Transverse colon (tissue), 4 donors: ENCODE data around the gene SLC6A16. TPM values are rescaled to one million over a fixed set of nuclear protein-coding genes. Genes with fewer than 3 reads are reported as not detected.
"Not testable (repeated sequence)": the region's sequence is repeated elsewhere in the genome, so short reads cannot be mapped to it uniquely, and the experiment has no call there.

Experiments
- DNase-seq: peaks from one replicate; pipeline ENCODE4 v3.0.0-alpha.2; 2019
- H3K27ac ChIP-seq, 4 donors: fragments of 200-600 bp; sonication (generic); 2 replicates each; pipeline ENCODE4 v1.5.1; 2016 to 2018; ENCODE audit warnings: inconsistent platforms in 4 of 4
- H3K27me3 ChIP-seq: fragments of 200-600 bp; sonication (generic); 2 replicates; pipeline ENCODE4 v1.5.1; 2017; ENCODE audit warnings: inconsistent platforms
- H3K36me3 ChIP-seq, 4 donors: fragments of 200-600 bp; sonication (generic); 2 replicates each; pipeline ENCODE4 v1.5.1; 2017 to 2019; ENCODE audit warnings: inconsistent platforms in 4 of 4
- H3K4me1 ChIP-seq, 4 donors: fragments of 200-600 bp; sonication (generic); 2 replicates each; pipeline ENCODE4 v1.5.1; 2017 to 2020; ENCODE audit warnings: inconsistent platforms in 4 of 4
- H3K4me3 ChIP-seq, 4 donors: fragments of 200-600 bp; sonication (generic); 1 replicate in 1 of 4; 2 replicates in 3 of 4; pipeline versions ENCODE4 v1.5.1 to v1.6.1; 2017 to 2019; ENCODE audit warnings: inconsistent platforms in 4 of 4
- H3K9me3 ChIP-seq, 2 donors: fragments of 200-600 bp; sonication (generic); 2 replicates each; pipeline ENCODE4 v1.5.1; 2017 to 2019; ENCODE audit warnings: inconsistent platforms in 2 of 2
- EP300 ChIP-seq: sonication (generic); formaldehyde crosslinking; IDR thresholded peaks from one replicate; pipeline ENCODE4 v1.6.1; 2017; ENCODE audit warnings: antibody characterized with exemption, low read depth
- POLR2A ChIP-seq: fragments of 450-650 bp; IDR thresholded peaks from one replicate; pipeline ENCODE4 v1.6.1; 2016; ENCODE audit warnings: antibody characterized with exemption, mild to moderate bottlenecking, moderate library complexity
- POLR2AphosphoS5 ChIP-seq, 3 donors: sonication (generic); formaldehyde crosslinking; IDR thresholded peaks; one replicate each; pipeline ENCODE4 v1.6.1; 2016; ENCODE audit warnings: antibody characterized with exemption in 3 of 3
- WGBS, 2 donors: methylation state at CpG; one replicate each; pipeline ENCODE4 v1.1.5; 2018; ENCODE audit warnings: low coverage in 1 of 2; 5-methylcytosine and 5-hydroxymethylcytosine counted together
- in situ Hi-C, 4 donors: fragments of 200-750 bp; cut with MboI; loops; one replicate each; pipeline versions ENCODE4 v1.15.0 to v1.15.1; 2017; ENCODE audit warnings: low sequenced_read_pairs in 3 of 4, low pct_ligation_motif_present in 1 of 4, low pct_unique_long_range_greater_than_20kb in 1 of 4
- intact Hi-C: fragments of 100-400 bp; cut with DNase I; formaldehyde crosslinking; loops from one replicate; pipeline ENCODE4 v1.15.1; 2023; ENCODE audit warnings: low total_unique reads
- total RNA-seq, 4 donors: library from RNA; depleted of rRNA; stranded (reverse); fragments of >200 nt; gene quantifications; one replicate each; pipeline ENCODE4 v1.1.0, GENCODE V29; 2016
- TF ChIP-seq, protein P1 (sequence below), 5 experiments: fragments of 200-600 bp in 3 of 5; fragments of 450-650 bp in 2 of 5; sonication (generic) in 3 of 5; IDR thresholded peaks; 1 replicate in 2 of 5; 2 replicates in 3 of 5; pipeline ENCODE4 v1.5.1; 2016 to 2017; ENCODE audit warnings: antibody characterized with exemption in 5 of 5, inconsistent platforms in 3 of 5, mild to moderate bottlenecking in 2 of 5, moderate library complexity in 1 of 5

Gene SLC6A16
- total RNA-seq, 4 donors from 2014 or later, result 0.40 to 0.75 (median 0.48) TPM; not detected in 1

DNA sequence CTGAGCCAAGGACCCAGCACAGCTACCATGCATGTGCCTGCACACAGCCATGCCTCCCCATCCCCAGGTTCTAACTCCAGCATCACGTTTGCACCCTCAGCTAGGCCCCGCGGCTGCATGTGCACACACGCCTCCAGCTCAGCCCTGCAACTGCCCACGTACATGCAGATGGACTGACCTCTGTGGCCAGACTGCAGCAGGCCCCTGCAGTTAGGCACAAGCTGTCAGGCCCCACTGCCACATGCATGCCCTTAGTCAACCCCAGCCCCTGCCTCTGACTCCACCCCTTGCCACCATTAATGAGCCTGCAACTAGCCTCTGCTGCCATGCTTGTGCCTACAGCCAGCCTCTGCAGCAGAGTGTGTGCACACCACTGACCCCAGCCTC is 23.1 kb downstream of the SLC6A16 start:
- in situ Hi-C loops, result no loop called here
- Histone ChIP-seq H3K36me3 (no peaks in the 10 kb centered on the region), H3K9me3 (peaks cover 0 to 4% of the 10 kb centered on the region in 2 donors), H3K4me1 (no peaks in the 10 kb centered on the region), H3K27me3 (no peaks in the 10 kb centered on the region), H3K27ac (no peak overlapping the region), H3K4me3 (no peak overlapping the region)
- WGBS, 2 donors, result 86% methylated on average over 5 of the region's 5 CpGs; no CpG with 5 or more reads in 1 of the 2 donors
- intact Hi-C loops, result no loop called here
- DNase-seq, result no peak
- TF ChIP-seq, protein P1, sequence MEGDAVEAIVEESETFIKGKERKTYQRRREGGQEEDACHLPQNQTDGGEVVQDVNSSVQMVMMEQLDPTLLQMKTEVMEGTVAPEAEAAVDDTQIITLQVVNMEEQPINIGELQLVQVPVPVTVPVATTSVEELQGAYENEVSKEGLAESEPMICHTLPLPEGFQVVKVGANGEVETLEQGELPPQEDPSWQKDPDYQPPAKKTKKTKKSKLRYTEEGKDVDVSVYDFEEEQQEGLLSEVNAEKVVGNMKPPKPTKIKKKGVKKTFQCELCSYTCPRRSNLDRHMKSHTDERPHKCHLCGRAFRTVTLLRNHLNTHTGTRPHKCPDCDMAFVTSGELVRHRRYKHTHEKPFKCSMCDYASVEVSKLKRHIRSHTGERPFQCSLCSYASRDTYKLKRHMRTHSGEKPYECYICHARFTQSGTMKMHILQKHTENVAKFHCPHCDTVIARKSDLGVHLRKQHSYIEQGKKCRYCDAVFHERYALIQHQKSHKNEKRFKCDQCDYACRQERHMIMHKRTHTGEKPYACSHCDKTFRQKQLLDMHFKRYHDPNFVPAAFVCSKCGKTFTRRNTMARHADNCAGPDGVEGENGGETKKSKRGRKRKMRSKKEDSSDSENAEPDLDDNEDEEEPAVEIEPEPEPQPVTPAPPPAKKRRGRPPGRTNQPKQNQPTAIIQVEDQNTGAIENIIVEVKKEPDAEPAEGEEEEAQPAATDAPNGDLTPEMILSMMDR (IDR thresholded peaks at IDR 0.05), result no peak
- no peak for TF ChIP-seq POLR2A
- TF ChIP-seq EP300, result no peak
- no peak for TF ChIP-seq POLR2AphosphoS5 (IDR thresholded peaks at IDR 0.05)

DNA sequence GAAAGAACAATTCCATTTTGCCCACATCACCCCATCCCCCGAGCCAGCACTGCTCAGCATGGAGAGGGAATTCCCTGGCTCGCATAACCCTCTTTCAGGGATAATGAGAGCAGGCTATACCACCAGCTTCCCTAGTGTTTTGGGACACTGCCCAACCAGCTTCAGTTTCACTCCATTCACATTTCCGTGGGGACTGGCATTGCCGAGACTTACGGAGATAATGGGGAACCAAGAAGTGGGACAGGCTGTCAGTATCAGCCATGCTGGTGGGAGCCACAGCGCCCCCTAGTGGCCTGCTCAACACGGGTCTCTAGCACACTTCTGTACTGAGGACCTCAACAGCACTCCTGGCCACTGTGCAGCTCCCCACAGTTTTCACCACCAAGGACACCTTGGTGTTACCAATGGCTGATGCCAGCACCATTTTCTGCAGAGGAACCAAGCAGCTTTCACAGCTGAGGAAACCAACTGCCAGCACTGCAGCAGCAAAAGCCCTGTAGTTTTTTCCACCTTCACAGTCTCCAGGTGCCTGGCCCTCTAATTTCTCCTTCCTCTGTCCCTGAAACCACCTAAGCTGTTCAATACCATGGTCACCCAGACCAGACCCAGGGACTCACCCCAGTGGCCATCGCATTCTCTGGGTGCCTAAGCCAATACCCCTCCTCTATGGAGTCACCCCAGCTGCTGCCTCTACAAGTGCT is 23.7 kb downstream of the SLC6A16 start:
- H3K27ac ChIP-seq, result no peak overlapping the region
- peaks cover 0 to 4% of the 10 kb centered on the region in 2 donors for H3K9me3 ChIP-seq
- no peaks in the 10 kb centered on the region for H3K27me3 ChIP-seq
- WGBS, 2 donors, result 25 to 83% methylated on average over 1 to 8 of the region's 8 CpGs
- DNase-seq, result peak; percentile 84
- no peak overlapping the region for H3K4me3 ChIP-seq
- no peaks in the 10 kb centered on the region for H3K4me1 ChIP-seq
- TF ChIP-seq POLR2A, result no peak
- TF ChIP-seq, protein P1 (IDR thresholded peaks at IDR 0.05), result peak; percentile 59 to 87 (median 80)
- intact Hi-C loops, result no loop called here
- no peaks in the 10 kb centered on the region for H3K36me3 ChIP-seq
- in situ Hi-C loops, result no loop called here

DNA sequence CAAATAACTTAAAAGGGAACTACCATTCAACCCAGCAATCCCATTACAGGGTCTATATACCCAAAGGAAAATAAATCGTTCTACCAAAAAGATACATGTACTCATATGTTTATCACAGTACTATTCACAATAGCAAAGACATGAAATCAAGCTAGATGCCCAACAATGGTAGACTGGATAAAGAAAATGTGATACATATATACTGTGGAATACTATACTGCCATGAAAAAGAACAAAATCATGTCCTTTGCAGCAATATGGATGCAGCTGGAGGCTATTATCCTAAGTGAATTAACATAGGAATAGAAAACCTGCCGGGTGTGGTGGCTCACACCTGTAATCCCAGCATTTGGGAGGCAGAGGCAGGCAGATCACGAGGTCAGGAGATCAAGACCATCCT is 26.3 kb downstream of the SLC6A16 start:
- H3K4me3 ChIP-seq, H3K27me3 ChIP-seq, DNase-seq, H3K9me3 ChIP-seq, in situ Hi-C loops, intact Hi-C loops, H3K36me3 ChIP-seq, H3K27ac ChIP-seq, H3K4me1 ChIP-seq: not testable (repeated sequence)
- 87 to 95% methylated on average over 2 to 3 of the region's 3 CpGs for WGBS, 2 donors

GRCh38 chr19:49297403-49297802 is 27.6 kb downstream of the SLC6A16 start:
- WGBS, 2 donors, result 75 to 76% methylated on average over 2 to 3 of the region's 3 CpGs
- in situ Hi-C loops, result no loop called here

DNA sequence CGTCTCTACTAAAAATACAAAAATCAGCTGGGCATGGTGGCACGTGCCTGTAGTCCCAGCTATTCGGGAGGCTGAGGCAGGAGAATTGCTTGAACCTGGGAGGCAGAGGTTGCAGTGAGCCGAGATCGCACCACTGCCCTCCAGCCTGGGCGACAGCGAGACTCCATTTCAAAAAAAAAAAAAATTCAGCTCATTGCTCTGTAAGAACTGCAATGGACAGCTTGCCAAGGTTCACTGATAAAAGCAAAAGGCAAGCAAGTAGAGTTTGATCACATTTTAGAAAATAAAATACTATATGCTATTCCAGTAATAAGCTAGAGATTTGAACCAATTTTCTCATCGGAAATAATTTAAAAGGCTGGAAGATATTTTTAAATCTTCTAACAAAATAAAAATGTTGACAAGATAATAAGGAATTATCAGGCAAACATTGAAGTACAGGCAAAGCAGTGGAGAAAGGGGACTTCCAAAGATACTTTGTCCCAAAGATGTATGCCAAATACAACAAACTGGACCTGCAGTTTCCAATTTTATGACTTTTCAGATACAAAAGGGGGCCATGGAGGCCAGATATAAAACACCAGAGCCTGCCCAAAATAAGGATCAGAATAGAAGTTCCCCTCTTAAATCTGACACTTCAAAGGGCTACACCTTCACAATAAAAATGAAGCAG is 29.6 kb downstream of the SLC6A16 start:
- Histone ChIP-seq H3K36me3 (no peaks in the 10 kb centered on the region), H3K27me3 (no peaks in the 10 kb centered on the region), H3K27ac (no peak overlapping the region), H3K4me1 (no peaks in the 10 kb centered on the region), H3K4me3 (no peak overlapping the region), H3K9me3 (no peaks in the 10 kb centered on the region)
- no peak for DNase-seq
- in situ Hi-C loops (no loop called here), intact Hi-C loops (no loop called here)
- 92 to 100% methylated on average over 3 to 8 of the region's 8 CpGs for WGBS, 2 donors
- TF ChIP-seq EP300 (no peak), POLR2A (no peak), POLR2AphosphoS5 (IDR thresholded peaks at IDR 0.05) (no peak)
- TF ChIP-seq, protein P1 (IDR thresholded peaks at IDR 0.05), result no peak

More at GRCh38 chr19:49297403-49297802, 27.6 kb downstream of the SLC6A16 start:
- Histone ChIP-seq H3K9me3 (no peaks in the 10 kb centered on the region), H3K4me3 (no peak overlapping the region), H3K27me3 (no peaks in the 10 kb centered on the region), H3K36me3 (no peaks in the 10 kb centered on the region), H3K4me1 (no peaks in the 10 kb centered on the region), H3K27ac (no peak overlapping the region)
- no peak for DNase-seq
- intact Hi-C loops, result no loop called here
- no peak for TF ChIP-seq POLR2A
- TF ChIP-seq EP300, result no peak
